Progenitor cell of endocrine pancreas (in vitro differentiated cells): ENCODE measurements around the gene C1QTNF4. TPM values are rescaled to one million over a fixed set of nuclear protein-coding genes. Genes with fewer than 3 reads are reported as not detected.
"Not testable (repeated sequence)": the region's sequence is repeated elsewhere in the genome, so short reads cannot be mapped to it uniquely, and the experiment has no call there.

Source experiments
- DNase-seq: peaks from one replicate; pipeline ENCODE4 v3.0.0; 2021; ENCODE audit warnings: low spot score; ENCODE audit not compliant: unreplicated experiment
- H3K27ac Mint-ChIP-seq: 2 replicates; pipeline ENCODE4 v1.8.0; 2021; ENCODE audit warnings: mild to moderate bottlenecking, moderate library complexity, mixed read lengths
- H3K27me3 Mint-ChIP-seq: 2 replicates; pipeline ENCODE4 v1.8.0; 2021; ENCODE audit warnings: mixed read lengths
- H3K36me3 Mint-ChIP-seq: 2 replicates; pipeline ENCODE4 v1.8.0; 2022; ENCODE audit warnings: mixed read lengths; ENCODE audit not compliant: insufficient read depth
- H3K4me1 Mint-ChIP-seq: 2 replicates; pipeline ENCODE4 v1.8.0; 2021; ENCODE audit warnings: low read depth, mixed read lengths
- H3K4me3 Mint-ChIP-seq: 2 replicates; pipeline ENCODE4 v1.8.0; 2021; ENCODE audit warnings: low read depth, mild to moderate bottlenecking, moderate library complexity, mixed read lengths
- H3K9me3 Mint-ChIP-seq: 2 replicates; pipeline ENCODE4 v1.8.0; 2021; ENCODE audit warnings: low read depth, mixed read lengths
- CTCF ChIP-seq: fragments of 200-600 bp; sonication (generic); IDR thresholded peaks from one replicate; pipeline ENCODE4 v1.5.0; 2021; ENCODE audit warnings: antibody characterized with exemption, mild to moderate bottlenecking; ENCODE audit not compliant: unreplicated experiment
- total RNA-seq: library from RNA; stranded (reverse); gene quantifications from 2 replicates; pipeline ENCODE4 v1.2.1, GENCODE V29; 2021

The C1QTNF4 gene
- total RNA-seq, 1 donor from 2014 or later, result 2.5 TPM

GRCh38 chr11:47565340-47566148 is 28.7 kb downstream of the C1QTNF4 start, which contains the start of gene PTPMT1:
TSS of gene PTPMT1 (plus strand) at chr11:47565599. CDS start at chr11:47565623, 24 bp downstream.
- H3K36me3 Mint-ChIP-seq, result peaks cover 1% of the 10 kb centered on the region
- H3K4me1 Mint-ChIP-seq, result peaks cover 8% of the 10 kb centered on the region
- H3K4me3 Mint-ChIP-seq, result peak within 1 kb of the TSS; percentile 86
- H3K9me3 Mint-ChIP-seq, result no peaks in the 10 kb centered on the region
- H3K27ac Mint-ChIP-seq, result peak within 1 kb of the TSS; percentile 93
- no peaks in the 10 kb centered on the region for H3K27me3 Mint-ChIP-seq
- DNase-seq, result peak; percentile 69
- TF ChIP-seq CTCF, result no peak

GRCh38 chr11:47564933-47565339 is 29.3 kb downstream of the C1QTNF4 start:
- peaks cover 1% of the 10 kb centered on the region for H3K36me3 Mint-ChIP-seq

GRCh38 chr11:47564366-47564765 is 29.8 kb downstream of the C1QTNF4 start:
- not testable (repeated sequence) for H3K9me3 Mint-ChIP-seq, H3K27ac Mint-ChIP-seq, DNase-seq, H3K36me3 Mint-ChIP-seq, H3K4me1 Mint-ChIP-seq, H3K27me3 Mint-ChIP-seq
- peak overlapping the region; percentile 21 for H3K4me3 Mint-ChIP-seq

More at GRCh38 chr11:47564933-47565339, 29.3 kb downstream of the C1QTNF4 start:
- peak overlapping the region; percentile 72 for H3K4me3 Mint-ChIP-seq
- TF ChIP-seq CTCF, result no peak
- DNase-seq, result no peak
- no peaks in the 10 kb centered on the region for H3K9me3 Mint-ChIP-seq
- H3K27me3 Mint-ChIP-seq, result no peaks in the 10 kb centered on the region
- H3K27ac Mint-ChIP-seq, result peak overlapping the region; percentile 69
- H3K4me1 Mint-ChIP-seq, result peaks cover 8% of the 10 kb centered on the region

DNA sequence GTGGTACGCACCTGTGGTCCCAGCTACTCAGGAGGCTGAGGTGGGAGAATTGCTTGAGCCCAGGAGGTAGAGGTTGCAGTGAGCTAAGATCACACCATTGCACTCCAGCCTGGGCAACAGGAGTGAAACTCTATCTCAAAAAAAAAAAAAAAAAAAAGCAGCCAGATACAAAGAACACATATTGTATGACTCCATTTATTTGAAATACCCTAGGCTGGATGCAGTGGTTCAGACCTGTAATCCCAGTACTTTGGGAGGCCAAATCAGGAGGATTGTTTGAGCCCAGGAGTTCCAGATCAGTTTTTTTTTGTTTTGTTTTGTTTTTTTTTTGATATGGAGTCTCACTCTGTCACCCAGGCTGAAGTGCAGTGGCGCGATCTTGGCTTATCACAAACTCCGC is 31.8 kb downstream of the C1QTNF4 start:
- DNase-seq, H3K27me3 Mint-ChIP-seq, H3K27ac Mint-ChIP-seq, H3K36me3 Mint-ChIP-seq, H3K4me1 Mint-ChIP-seq, H3K4me3 Mint-ChIP-seq, H3K9me3 Mint-ChIP-seq: not testable (repeated sequence)

- no peak overlapping the region for H3K4me3 Mint-ChIP-seq
- DNase-seq, result no peak
- no peaks in the 10 kb centered on the region for H3K4me1 Mint-ChIP-seq
- H3K27ac Mint-ChIP-seq, result no peak overlapping the region
- no peaks in the 10 kb centered on the region for H3K36me3 Mint-ChIP-seq
- no peaks in the 10 kb centered on the region for H3K9me3 Mint-ChIP-seq
- H3K27me3 Mint-ChIP-seq, result no peaks in the 10 kb centered on the region
- no peak for TF ChIP-seq CTCF
These were observed 33.8 kb downstream of the C1QTNF4 start for GRCh38 chr11:47560426-47560825.

DNA sequence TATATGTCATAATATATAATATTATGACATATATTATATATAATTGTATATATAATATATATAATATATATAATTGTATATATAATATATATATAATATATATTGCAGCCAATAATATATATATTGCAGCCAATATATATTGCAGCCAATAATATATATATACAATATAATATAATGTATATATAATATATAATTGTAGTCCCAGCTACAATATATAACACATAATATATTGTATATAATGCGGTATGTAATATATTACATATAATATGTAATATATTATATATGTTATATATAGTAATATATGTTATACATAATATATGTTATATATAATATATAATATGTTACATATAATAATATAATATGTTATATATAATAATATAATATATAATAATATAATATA is 35.5 kb downstream of the C1QTNF4 start:
- Mint-ChIP-seq H3K27ac (no peak overlapping the region), H3K4me3 (no peak overlapping the region), H3K36me3 (no peaks in the 10 kb centered on the region), H3K9me3 (no peaks in the 10 kb centered on the region), H3K27me3 (no peaks in the 10 kb centered on the region), H3K4me1 (no peaks in the 10 kb centered on the region)
- DNase-seq, result no peak
- TF ChIP-seq CTCF, result no peak

- H3K4me3 Mint-ChIP-seq, result not testable (repeated sequence)
These were observed 37.2 kb downstream of the C1QTNF4 start for GRCh38 chr11:47557004-47557403.

More at GRCh38 chr11:47557004-47557403, 37.2 kb downstream of the C1QTNF4 start:
- H3K9me3 Mint-ChIP-seq, H3K36me3 Mint-ChIP-seq, DNase-seq, H3K27me3 Mint-ChIP-seq, H3K4me1 Mint-ChIP-seq, H3K27ac Mint-ChIP-seq: not testable (repeated sequence)
